PC-9 (cell line): ENCODE data around the gene WNT1.

Experiments used
- EZH2 ChIP-seq: fragments of 200-600 bp; sonication (generic); IDR thresholded peaks from 2 replicates; pipeline ENCODE4 v1.8.0; 2017; ENCODE audit warnings: antibody characterized with exemption, low read depth
- TF ChIP-seq, protein P1 (sequence below): fragments of 200-600 bp; sonication (generic); conservative IDR thresholded peaks from 2 replicates; pipeline ENCODE4 v1.6.1; 2017; ENCODE audit warnings: mixed run types, antibody characterized with exemption, mild to moderate bottlenecking, moderate library complexity

DNA sequence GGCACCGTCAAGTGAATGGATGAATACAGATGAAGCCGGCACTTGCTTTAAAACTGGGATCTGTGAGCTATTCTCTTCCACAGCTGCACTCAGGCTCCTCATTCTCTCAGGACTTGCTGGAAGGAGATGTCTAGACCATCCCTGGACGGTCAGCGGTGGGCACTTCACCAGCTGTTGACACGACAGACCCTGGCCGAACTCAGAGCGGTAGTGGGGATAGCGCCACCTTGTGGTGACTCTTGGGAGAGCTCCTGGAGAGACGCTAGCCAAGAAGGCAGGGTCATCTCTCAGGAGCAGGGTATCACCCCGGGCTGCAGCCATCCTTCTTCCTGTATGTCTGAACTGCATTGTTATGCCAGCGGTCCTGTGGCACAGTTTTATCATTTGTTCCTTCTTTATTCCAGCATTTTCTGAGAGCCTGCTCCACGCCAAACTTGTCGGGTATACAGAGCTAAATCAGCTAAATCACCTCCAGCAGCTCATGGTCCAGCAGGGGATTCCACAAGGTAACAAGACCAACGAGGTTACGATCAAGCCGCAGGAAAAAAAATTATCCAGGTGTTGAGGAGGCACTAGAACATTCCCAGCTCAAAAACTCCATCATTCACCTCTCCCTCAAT is 10.0 kb downstream of the WNT1 start:
- TF ChIP-seq, protein P1, sequence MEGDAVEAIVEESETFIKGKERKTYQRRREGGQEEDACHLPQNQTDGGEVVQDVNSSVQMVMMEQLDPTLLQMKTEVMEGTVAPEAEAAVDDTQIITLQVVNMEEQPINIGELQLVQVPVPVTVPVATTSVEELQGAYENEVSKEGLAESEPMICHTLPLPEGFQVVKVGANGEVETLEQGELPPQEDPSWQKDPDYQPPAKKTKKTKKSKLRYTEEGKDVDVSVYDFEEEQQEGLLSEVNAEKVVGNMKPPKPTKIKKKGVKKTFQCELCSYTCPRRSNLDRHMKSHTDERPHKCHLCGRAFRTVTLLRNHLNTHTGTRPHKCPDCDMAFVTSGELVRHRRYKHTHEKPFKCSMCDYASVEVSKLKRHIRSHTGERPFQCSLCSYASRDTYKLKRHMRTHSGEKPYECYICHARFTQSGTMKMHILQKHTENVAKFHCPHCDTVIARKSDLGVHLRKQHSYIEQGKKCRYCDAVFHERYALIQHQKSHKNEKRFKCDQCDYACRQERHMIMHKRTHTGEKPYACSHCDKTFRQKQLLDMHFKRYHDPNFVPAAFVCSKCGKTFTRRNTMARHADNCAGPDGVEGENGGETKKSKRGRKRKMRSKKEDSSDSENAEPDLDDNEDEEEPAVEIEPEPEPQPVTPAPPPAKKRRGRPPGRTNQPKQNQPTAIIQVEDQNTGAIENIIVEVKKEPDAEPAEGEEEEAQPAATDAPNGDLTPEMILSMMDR: peak; percentile 90
- TF ChIP-seq EZH2: no peak
